Forelimb muscle (tissue), 1 donor: ENCODE measurements around the gene NPIPB4. TPM values are rescaled to one million over a fixed set of nuclear protein-coding genes. Genes with fewer than 3 reads are reported as not detected.
"Not testable (repeated sequence)": the region's sequence is repeated elsewhere in the genome, so short reads cannot be mapped to it uniquely, and the experiment has no call there.

Source experiments
- DNase-seq: peaks from one replicate; pipeline ENCODE4 v3.0.0-alpha.2; 2013; ENCODE audit warnings: low read depth
- polyA plus RNA-seq: library from polyadenylated mRNA; unstranded; fragments of 120-200 nt; gene quantifications from one replicate; pipeline ENCODE4 v1.2.1, GENCODE V29; 2013; ENCODE audit not compliant: insufficient read length

The NPIPB4 gene
- polyA plus RNA-seq, result 97.1 TPM

DNA sequence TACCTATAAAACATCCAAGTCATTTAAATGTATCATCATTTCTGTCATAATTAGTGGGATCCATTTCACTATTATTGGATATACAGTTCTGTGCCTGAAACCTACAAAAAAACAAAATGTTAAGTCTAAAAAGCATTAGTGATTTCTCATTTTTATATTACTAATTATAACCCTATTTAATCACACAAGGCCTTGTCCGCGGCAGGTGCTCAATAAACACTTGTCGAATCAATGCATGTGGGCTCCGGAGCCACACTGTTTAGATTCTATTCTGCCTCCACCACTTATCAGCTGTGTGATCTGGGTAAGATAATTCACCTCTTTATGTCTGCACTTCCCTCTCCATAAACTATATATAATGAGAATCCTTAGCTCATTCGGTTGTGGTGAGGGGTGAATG is at the start of gene NPIPB4:
NPIPB4 (minus strand) TSS at position 101 of the 400 bp plus-strand sequence. CDS start 378 bp downstream, outside the sequence.
- not testable (repeated sequence) for DNase-seq

DNA sequence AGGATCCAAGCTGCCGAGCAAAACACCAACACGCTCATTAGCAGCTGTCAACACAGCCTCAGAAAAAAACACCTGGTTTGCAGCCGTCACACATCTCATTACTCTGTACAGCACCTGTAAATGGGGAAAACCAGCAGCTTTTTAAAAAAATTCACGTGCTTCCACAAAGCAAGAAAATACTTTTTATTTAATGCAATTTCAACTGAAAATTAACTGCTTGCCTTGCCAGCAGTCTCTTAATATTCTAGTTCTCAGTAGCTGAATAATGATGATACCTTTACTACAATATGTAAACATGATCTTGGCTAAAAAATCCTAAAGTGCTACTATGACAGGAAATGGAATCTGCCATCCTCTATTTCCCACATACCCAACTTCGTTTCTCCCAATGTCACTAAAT is 41.4 kb upstream of the NPIPB4 start:
- not testable (repeated sequence) for DNase-seq

DNA sequence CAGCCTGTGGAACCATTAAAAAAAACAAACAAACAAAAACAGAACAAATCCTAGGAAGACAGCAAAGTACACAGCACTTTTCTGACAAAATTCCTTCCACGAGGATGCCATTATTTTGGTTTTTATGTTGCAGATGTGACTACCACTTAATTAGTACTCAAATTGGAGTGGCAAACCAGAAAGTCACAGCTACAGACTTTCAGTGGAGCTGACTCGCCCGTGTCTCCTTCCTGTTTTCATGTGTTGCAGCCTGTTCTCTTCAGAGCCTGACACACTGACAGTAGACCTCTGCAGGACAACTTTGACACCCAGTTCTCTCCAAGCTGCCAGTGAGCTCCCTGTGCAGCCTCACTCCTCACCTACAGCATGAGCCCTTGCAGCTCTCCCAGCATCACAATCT is 24.4 kb upstream of the NPIPB4 start:
- DNase-seq, result not testable (repeated sequence)

DNA sequence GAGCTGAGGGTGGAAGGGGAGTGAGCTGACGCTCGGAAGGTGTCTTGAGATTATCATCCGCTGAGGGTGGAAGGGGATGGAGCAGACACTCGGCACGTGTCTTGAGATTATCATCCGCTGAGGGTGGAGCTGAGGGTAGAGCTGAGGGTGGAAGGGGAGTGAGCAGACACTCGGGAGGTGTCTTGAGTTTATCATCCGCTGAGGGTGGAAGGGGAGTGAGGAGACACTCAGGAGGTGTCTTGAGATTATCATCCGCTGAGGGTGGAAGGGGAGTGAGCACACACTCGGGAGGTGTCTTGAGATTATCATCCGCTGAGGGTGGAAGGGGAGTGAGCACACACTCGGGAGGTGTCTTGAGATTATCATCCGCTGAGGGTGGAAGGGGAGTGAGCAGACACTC is 20.4 kb downstream of the NPIPB4 start:
- DNase-seq, result not testable (repeated sequence)

DNA sequence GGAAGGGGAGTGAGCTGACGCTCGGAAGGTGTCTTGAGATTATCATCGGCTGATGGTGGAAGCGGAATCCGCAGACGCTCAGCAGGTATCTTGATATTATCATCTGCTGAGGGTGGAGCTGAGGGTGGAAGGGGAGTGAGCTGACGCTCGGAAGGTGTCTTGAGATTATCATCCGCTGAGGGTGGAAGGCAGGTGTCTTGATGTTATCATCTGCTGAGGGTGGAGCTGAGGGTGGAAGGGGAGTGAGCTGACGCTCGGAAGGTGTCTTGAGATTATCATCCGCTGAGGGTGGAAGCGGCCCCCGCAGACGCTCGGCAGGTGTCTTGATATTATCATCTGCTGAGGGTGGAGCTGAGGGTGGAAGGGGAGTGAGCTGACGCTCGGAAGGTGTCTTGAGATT is 21.2 kb downstream of the NPIPB4 start:
- not testable (repeated sequence) for DNase-seq

DNA sequence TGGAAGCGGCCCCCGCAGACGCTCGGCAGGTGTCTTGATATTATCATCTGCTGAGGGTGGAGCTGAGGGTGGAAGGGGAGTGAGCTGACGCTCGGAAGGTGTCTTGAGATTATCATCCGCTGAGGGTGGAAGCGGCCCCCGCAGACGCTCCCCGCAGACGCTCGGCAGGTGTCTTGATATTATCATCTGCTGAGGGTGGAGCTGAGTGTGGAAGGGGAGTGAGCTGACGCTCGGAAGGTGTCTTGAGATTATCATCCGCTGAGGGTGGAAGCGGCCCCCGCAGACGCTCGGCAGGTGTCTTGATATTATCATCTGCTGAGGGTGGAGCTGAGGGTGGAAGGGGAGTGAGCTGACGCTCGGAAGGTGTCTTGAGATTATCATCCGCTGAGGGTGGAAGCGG is 21.8 kb downstream of the NPIPB4 start:
- DNase-seq, result not testable (repeated sequence)

DNA sequence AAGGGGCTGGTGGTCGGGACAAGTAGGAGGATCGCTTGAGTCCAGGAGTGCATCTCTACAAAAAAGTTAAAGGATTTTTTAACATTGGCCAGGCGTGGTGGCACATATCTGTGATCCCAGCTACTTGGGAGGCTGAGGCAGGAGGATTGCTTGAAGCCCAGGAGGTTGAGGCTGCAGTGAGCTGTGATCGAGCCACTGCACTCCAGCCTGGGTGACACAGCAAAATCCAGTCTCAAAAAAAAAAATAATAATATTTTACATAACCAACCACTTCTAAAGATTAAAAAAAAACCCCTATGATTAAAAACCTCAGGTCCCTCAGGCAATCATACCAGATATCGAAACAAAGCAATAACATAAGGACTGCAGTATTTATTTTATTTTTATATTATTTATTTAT is 23.3 kb downstream of the NPIPB4 start:
- DNase-seq, result not testable (repeated sequence)

GRCh38 chr16:21829929-21830328 is 27.6 kb downstream of the NPIPB4 start:
- not testable (repeated sequence) for DNase-seq

- DNase-seq, result not testable (repeated sequence)
Measured at GRCh38 chr16:21826067-21826706, 31.4 kb downstream of the NPIPB4 start.

DNA sequence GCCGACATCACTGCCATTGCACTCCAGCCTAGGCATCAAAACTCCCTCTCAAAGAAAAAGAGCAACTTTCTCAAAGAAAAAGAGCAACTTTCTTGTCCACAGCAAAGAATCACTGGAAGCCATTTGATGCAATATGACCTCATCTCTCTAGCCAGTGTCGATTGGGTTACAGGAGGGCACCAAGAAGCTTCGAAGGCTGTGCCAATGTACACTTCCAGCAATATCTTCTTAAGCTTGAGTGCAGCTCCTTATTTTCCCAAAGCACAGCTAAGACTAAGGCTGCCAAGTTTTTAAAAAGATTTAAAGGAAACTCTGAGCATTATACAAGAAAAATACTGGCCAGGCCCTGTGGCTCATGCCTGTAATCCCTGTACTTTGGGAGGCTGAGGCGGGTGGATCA is 32.0 kb downstream of the NPIPB4 start:
- DNase-seq, result not testable (repeated sequence)

GRCh38 chr16:21823258-21823657 is 34.3 kb downstream of the NPIPB4 start:
- DNase-seq, result not testable (repeated sequence)

GRCh38 chr16:21820908-21821465 is 36.6 kb downstream of the NPIPB4 start:
- DNase-seq, result not testable (repeated sequence)

DNA sequence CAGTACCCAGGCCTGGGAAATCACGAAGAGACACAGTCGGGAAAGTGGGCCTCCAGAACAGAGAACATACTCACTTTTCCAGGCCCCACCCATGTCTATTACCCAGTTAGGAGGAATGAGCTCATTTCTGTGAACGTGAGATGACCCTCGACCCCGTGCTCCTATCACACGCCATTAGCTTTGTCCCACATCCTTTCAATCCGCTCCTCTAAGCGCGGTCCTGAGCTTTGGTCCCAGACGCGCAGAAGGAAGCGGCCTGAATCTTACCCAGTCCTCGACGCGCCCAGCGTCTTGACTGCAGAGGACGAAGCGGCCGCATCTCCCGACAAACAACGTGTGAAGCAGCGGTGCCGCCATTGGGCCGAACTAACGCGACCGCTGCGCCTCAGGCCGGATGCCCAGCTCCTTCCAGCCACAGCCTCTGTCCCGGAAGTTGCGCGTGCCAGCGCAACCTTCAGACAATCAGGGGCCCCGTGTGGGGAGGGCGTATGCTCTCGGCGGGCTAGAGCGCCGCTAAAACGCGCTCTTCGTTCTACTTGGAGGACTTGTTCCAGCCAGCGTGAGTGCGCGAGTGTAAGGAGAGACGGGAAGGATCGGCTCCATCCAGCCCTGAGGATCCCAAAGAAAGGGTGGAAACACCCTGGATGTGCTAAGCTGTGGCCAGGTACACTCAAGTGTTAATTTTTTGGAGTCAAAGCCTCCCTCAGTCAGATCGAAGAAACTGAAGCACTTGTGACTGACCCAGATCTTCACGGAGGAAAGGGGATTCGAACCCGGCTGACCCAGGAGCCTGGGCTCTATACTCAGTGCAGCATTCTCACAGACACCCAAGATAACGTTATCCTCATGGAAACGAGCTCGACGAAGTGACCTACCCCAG is 37.3 kb downstream of the NPIPB4 start:
- not testable (repeated sequence) for DNase-seq

DNA sequence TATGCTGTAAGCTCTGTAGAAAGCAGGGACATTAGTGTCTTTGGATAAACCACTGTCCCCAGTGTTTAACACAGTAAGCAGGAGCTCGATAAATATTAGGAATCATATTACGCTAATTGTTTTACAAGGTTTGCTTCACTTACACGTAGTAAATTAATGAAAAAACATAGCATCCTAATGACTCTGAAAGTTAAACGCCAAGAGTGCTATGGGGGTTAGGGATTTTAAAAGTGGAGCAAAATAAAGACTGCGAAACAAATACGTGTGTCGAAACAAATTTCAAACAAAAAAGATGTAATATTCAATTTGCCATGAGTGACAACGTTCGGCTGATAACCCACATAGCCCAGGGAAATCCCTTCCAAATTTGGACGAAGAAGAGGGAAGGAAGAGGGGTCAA is 37.9 kb downstream of the NPIPB4 start:
- not testable (repeated sequence) for DNase-seq

- DNase-seq, result not testable (repeated sequence)
Measured at GRCh38 chr16:21817012-21817411, 40.5 kb downstream of the NPIPB4 start.

DNA sequence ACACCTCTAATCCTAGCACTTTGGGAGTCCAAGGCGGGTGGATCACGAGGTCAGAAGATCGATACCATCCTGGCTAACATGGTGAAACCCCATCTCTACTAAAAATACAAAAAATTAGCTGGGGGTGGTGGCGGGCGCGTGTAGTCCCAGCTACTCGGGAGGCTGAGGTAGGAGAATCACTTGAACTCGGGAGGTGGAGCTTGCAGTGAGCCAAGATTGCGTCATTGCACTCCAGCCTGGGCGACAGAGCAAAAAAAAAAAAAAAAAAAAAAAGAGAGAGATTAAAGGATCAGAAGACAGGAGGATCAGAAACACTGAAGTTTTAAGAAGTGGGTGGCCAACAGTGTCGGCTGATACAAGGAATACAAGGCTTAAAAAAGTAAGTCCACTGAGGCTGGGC is 41.9 kb downstream of the NPIPB4 start:
- not testable (repeated sequence) for DNase-seq

DNA sequence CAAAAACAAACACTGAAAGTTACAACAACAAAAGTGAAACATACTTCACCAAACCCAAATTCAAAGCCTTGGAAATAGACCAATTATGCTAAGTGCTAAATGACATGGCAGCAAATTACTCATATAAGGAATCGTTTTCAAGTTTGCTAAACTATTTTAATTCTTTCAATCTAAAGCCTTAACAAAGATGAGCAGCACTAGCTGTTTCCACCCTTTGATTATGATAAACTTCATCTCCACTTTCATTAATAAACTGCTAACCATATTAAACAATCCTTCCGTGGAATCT is 55.2 kb downstream of the NPIPB4 start:
- DNase-seq, result not testable (repeated sequence)

DNA sequence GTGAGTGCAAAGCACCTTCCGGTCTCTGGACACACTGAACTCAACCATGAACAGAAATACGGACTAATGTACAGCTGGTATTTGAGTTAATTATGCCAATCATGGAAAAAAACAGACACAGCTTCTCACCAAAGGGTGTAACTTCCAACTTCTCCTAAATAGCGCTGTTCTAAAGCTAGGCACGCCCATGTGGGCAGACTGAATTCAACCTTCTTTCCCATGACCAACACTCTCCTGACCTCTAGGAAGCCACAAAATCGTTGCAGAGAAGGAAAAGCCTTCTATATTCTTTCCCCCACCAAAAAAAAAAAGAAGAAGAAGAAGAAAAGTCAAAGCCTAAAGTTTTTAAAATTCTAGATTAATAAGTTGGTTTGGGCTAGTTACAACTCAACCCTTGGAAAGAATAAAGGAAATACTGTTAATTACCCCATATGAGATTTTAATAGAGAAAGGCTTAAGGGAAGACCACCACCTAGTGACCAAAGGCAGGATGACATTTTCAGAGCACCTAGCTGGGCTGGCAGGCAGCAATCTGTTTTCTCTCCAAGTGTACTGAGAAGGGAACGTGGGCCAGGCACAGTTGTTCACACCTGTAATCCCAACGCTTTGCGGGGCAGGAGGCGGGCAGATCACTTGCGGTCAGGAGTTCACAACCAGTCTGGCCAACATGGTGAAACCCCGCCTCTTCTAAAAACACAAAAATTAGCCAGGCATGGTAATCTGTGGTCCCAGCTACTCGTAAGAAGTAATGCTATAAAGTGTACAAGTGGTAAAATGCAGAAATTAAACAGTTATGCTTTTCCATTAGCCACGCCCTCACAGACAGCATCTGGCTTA is 55.8 kb downstream of the NPIPB4 start:
- not testable (repeated sequence) for DNase-seq

- not testable (repeated sequence) for DNase-seq
Measured at GRCh38 chr16:21798601-21799000, 59.0 kb downstream of the NPIPB4 start.

GRCh38 chr16:21793310-21793709 is 64.2 kb downstream of the NPIPB4 start:
- not testable (repeated sequence) for DNase-seq

DNA sequence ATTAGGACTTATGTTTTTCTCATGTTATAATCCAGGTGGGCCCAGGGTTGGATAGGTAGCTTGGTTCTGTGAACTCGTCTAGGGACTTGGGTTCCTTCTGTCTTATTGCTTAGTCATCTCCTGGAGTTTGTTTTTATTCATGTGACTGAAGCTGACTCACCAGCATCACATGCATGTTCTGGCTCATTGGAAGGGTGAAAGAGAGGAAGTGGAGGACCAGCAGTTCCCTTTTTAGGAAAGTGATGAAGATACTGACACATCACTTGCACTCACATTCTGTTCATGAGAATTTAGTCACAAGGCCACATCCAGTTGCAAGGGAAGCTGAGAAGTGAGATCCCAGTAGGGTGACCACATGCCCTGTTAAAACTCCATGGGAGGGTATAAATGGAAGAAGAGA is 67.0 kb downstream of the NPIPB4 start:
- not testable (repeated sequence) for DNase-seq
